GM12874 (cell line): ENCODE measurements around the gene LPP.

Source experiments
- CTCF ChIP-seq: IDR thresholded peaks from 2 replicates; pipeline ENCODE4 v1.5.1; 2011; ENCODE audit warnings: low read depth, mild to moderate bottlenecking, control low read depth, low read length, moderate library complexity; ENCODE audit not compliant: insufficient read depth

The LPP gene

GRCh38 chr3:188259596-188259995, 105.6 kb downstream of the LPP start:
- TF ChIP-seq CTCF, result no peak

DNA sequence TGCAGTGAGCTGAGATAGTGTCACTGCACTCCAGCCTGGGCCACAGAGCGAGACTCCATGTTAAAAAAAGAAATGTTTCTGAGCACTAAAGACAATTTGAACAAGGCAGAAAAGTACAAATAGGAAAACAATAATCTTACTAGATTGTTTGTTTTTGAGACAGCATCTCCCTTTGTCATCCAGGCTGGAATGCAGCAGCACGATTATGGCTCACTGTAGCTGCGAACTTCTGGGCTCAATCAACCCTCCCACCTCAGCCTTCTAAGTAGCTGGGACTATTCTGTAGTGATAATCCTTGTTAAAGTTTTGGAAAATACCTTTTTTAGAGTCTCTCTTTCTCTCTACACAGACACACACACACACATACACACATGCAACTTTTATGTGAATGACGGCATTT, 107.1 kb downstream of the LPP start:
- no peak for TF ChIP-seq CTCF

- TF ChIP-seq CTCF, result no peak
These were observed 108.5 kb downstream of the LPP start for GRCh38 chr3:188262488-188262887.

DNA sequence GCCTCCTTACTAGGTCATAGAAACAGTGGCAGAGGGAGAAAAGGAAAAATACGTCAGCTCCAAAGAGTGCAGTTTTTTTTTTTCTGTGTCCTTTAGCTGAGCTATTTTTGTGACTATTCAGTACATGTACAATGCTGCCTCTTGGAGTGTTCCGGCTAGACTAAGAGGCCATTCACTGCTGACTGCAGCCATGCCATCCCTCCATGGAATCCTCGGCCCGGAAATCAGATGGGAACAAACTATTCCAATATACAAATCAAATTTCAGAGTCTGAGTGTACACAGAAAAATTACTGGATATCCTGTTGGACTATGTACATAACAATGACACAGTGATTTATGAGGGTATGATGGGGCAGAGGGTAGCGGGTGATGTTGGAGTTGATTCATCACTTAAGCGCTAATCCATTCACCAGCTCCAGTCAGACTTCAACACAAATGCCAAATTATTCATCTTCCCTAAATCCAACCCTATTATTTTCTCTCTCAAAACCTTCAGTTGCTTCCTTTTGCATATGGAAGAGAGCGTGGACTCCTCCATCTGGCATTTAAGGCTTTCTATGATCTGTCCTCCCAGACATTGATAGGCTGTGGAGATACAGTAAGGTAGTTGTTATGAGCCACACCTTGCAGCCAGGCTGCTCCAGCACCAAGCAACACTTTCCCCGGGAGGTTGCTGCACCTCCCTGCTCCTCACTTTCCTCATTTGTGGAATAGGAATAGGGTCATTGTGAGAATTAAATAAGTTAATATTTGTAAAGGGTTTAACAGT, 109.1 kb downstream of the LPP start:
- TF ChIP-seq CTCF, result no peak

DNA sequence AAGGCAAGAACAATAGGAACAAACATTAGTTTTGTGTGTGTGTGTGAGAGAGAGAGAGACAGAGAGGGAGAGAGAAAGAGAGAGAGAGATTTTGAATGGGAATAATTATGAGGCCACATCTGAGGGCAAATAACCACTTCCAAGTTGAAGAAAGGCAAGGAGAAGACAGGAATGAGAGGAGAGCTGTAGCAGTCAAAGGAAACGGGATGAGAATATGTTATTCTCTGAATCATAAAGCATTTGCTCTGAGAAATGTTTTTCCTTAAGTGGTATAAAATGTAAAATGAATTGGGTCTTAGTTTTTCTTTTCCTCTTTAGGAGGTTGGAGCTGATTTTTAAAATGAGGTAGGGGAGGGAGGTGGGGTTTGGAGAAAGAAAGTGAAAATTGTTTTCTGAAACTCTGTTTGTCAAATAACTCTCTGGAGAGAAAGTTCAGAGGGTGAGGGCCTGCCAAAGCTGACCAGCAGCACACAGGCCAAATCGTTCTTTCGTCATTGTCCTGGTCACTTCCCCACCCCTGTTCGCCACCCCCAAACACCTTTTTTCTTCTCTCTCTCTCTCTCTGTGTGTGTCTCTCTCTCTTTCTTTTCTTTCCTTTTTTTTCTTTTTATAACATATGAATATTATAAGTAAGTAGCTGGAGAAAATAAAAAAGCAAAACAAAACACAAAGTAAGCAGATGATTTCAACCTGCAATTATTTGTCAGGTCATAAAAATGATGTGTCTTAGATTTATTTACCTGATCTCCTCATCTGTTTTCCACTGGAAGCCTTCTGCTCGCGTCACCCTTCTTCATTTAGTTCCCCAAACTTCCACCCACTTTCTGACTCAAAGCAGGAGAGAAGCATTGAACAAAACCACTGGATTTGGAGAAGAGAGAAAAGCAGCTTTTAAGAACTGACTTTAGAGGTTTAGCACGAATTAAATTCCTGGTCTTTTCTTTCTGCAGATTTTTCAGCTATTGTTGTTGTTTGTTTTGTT, 110.6 kb downstream of the LPP start:
- no peak for TF ChIP-seq CTCF

- no peak for TF ChIP-seq CTCF
These were observed 112.8 kb downstream of the LPP start for GRCh38 chr3:188266562-188267274.
